Mucosa of descending colon (tissue), 3 donors: ENCODE data around the gene PDAP1. TPM values are rescaled to one million over a fixed set of nuclear protein-coding genes. Genes with fewer than 3 reads are reported as not detected.
A peak's percentile ranks its signal among the peaks of the same experiment; 100 is the strongest.
"Not testable (repeated sequence)": the region's sequence is repeated elsewhere in the genome, so short reads cannot be mapped to it uniquely, and the experiment has no call there.

ENCODE experiments used
- ATAC-seq: fragments of 200-7000 bp; cut with Tn5 transposase; one replicate; pipeline ENCODE4 v1.9.1; 2020; ENCODE audit warnings: mild to moderate bottlenecking, moderate library complexity
- DNase-seq, 3 donors: peaks; one replicate each; pipeline ENCODE4 v3.0.0-alpha.2; 2020
- H3K36me3 ChIP-seq: fragments of 200-600 bp; one replicate; pipeline ENCODE4 v1.8.0; 2021; ENCODE audit warnings: low read depth, mild to moderate bottlenecking
- H3K4me1 ChIP-seq: fragments of 200-600 bp; one replicate; pipeline ENCODE4 v1.8.0; 2021; ENCODE audit warnings: low read depth, mild to moderate bottlenecking
- H3K4me3 ChIP-seq: fragments of 200-600 bp; one replicate; pipeline ENCODE4 v1.8.0; 2021; ENCODE audit warnings: mild to moderate bottlenecking
- H3K9me3 ChIP-seq: fragments of 200-600 bp; one replicate; pipeline ENCODE4 v1.8.0; 2021; ENCODE audit warnings: mild to moderate bottlenecking
- intact Hi-C, 2 donors: fragments of 100-400 bp; cut with DNase I in 1 of 2; cut with micrococcal nuclease in 1 of 2; formaldehyde crosslinking; loops; one replicate each; pipeline versions ENCODE4 v1.11.0 to v1.11.1; 2022; cut with DNase I, micrococcal nuclease
- total RNA-seq, 3 donors: library from RNA; stranded (reverse); fragmentation: NEBNext Ultra II Directional in 2 of 3; extraction: Animal tissue kit (Norgen Biotek cat#: 25700) in 2 of 3; gene quantifications; one replicate each; pipeline versions ENCODE4 v1.2.1 to v1.2.4, GENCODE V29; 2021 to 2023
- TF ChIP-seq, protein P1 (sequence below): fragments of 200-600 bp; IDR thresholded peaks from one replicate; pipeline ENCODE4 v1.8.0; 2022; ENCODE audit warnings: antibody characterized with exemption, mild to moderate bottlenecking
- donor health status: DM: no; HTN: no; CAD: no; lungs with moderate emphysema.
- donor health status: DM: no; HTN: no; CAD: no.
- donor health status: DM: no; HTN: yes; CAD: no.

The PDAP1 gene
- total RNA-seq, 3 donors from 2014 or later, result 72.8 to 90.9 (median 90.7) TPM

DNA sequence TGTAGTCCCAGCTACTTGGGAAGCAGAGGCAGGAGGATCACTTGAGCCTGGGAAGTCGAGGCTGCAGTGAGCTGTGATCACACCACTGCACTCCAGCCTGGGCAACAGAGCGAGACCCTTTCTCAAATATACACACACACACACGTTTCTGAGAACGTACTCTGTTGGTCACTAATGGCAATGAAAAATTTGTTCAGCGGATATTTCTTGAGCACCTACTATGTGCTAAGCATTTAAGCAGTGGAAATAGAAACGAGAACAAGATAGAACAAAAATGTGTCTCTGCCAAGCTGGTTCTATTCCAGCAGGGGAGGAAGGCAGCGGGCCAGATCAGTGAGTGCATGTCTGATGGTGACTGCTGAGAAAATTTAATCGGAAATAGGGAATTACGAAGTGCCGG, 25.2 kb downstream of the PDAP1 start:
- TF ChIP-seq, protein P1, sequence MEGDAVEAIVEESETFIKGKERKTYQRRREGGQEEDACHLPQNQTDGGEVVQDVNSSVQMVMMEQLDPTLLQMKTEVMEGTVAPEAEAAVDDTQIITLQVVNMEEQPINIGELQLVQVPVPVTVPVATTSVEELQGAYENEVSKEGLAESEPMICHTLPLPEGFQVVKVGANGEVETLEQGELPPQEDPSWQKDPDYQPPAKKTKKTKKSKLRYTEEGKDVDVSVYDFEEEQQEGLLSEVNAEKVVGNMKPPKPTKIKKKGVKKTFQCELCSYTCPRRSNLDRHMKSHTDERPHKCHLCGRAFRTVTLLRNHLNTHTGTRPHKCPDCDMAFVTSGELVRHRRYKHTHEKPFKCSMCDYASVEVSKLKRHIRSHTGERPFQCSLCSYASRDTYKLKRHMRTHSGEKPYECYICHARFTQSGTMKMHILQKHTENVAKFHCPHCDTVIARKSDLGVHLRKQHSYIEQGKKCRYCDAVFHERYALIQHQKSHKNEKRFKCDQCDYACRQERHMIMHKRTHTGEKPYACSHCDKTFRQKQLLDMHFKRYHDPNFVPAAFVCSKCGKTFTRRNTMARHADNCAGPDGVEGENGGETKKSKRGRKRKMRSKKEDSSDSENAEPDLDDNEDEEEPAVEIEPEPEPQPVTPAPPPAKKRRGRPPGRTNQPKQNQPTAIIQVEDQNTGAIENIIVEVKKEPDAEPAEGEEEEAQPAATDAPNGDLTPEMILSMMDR, result no peak
- H3K4me1 ChIP-seq, result peaks cover 28% of the 10 kb centered on the region
- no peaks in the 10 kb centered on the region for H3K9me3 ChIP-seq
- DNase-seq (no peak), ATAC-seq (no peak)
- intact Hi-C loops, result no loop called here
- no peaks in the 10 kb centered on the region for H3K36me3 ChIP-seq
- H3K4me3 ChIP-seq, result no peak overlapping the region

DNA sequence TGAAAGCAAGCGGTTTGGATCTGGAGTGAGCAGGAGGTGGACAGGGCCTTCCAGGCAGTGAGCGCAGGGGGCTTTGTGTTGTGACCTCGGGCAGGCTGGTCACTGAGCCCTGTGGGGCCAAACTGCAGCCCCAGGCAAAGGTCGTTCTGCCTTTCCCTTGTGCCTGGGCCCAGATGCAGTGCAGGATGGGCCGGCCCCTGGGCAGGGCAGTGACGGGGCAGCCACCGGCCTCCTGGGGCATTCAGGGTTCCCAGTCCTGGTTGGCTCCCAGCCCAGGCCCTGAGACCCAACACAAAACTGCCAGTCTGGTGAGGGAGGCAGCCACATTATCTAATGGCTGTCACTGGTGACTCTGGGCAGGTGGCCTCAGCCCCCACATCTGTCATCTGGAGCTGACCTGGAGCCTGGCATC, 26.7 kb downstream of the PDAP1 start:
- no peaks in the 10 kb centered on the region for H3K9me3 ChIP-seq
- TF ChIP-seq, protein P1, result no peak
- no peak overlapping the region for H3K4me3 ChIP-seq
- H3K4me1 ChIP-seq, result peaks cover 29% of the 10 kb centered on the region
- intact Hi-C loops, result no loop called here
- H3K36me3 ChIP-seq, result no peaks in the 10 kb centered on the region
- ATAC-seq (no peak), DNase-seq (no peak)

GRCh38 chr7:99380823-99381663, 27.4 kb downstream of the PDAP1 start:
- DNase-seq, result peak; percentile 59 to 85 (median 60)
- H3K4me3 ChIP-seq, result no peak overlapping the region
- TF ChIP-seq, protein P1, result no peak

GRCh38 chr7:99380032-99380822, 28.2 kb downstream of the PDAP1 start:
- peak; percentile 6 for ATAC-seq
- H3K36me3 ChIP-seq, result no peaks in the 10 kb centered on the region
- peak in 1 of 3 donors; percentile 41 for DNase-seq
- TF ChIP-seq, protein P1, result no peak
- no peaks in the 10 kb centered on the region for H3K9me3 ChIP-seq
- intact Hi-C loops, result no loop called here
- no peak overlapping the region for H3K4me3 ChIP-seq
- peaks cover 42% of the 10 kb centered on the region for H3K4me1 ChIP-seq

More at GRCh38 chr7:99380823-99381663, 27.4 kb downstream of the PDAP1 start:
- Histone ChIP-seq H3K9me3 (no peaks in the 10 kb centered on the region), H3K36me3 (no peaks in the 10 kb centered on the region), H3K4me1 (peaks cover 35% of the 10 kb centered on the region)
- peak; percentile 59 for ATAC-seq
- intact Hi-C loops, result no loop called here

- H3K4me3 ChIP-seq, H3K36me3 ChIP-seq, H3K9me3 ChIP-seq, intact Hi-C loops, DNase-seq, ATAC-seq: not testable (repeated sequence)
- H3K4me1 ChIP-seq, result peaks cover 42% of the 10 kb centered on the region
These were observed 28.7 kb downstream of the PDAP1 start for GRCh38 chr7:99379693-99380031.

GRCh38 chr7:99379043-99379577, 29.3 kb downstream of the PDAP1 start:
- Histone ChIP-seq H3K36me3 (no peaks in the 10 kb centered on the region), H3K9me3 (no peaks in the 10 kb centered on the region), H3K4me1 (peaks cover 42% of the 10 kb centered on the region), H3K4me3 (no peak overlapping the region)
- intact Hi-C loops, result no loop called here
- DNase-seq (peak in 2 of 3 donors; percentile 59 to 65), ATAC-seq (no peak)
- TF ChIP-seq, protein P1, result no peak
